Stimulated activated CD4-positive, alpha-beta T cell treated with anti-CD3 and anti-CD28 coated beads, Interleukin-15, amount 100 ng/mL, for 1 hour (primary cell): Measurements from ENCODE around the gene TSPAN16.

ENCODE experiments used
- DNase-seq, 2 donors: peaks; one replicate each; pipeline ENCODE4 v3.0.0-alpha.2; 2020; ENCODE audit warnings: low read depth in 1 of 2, low spot score in 1 of 2

Gene TSPAN16

GRCh38 chr19:11267316-11268085 lies 28.5 kb upstream of the TSPAN16 start:
- no peak for DNase-seq

GRCh38 chr19:11268783-11269267 lies 27.1 kb upstream of the TSPAN16 start:
- no peak for DNase-seq

- DNase-seq = no peak
These were observed 26.6 kb upstream of the TSPAN16 start for GRCh38 chr19:11269408-11269807.

DNA sequence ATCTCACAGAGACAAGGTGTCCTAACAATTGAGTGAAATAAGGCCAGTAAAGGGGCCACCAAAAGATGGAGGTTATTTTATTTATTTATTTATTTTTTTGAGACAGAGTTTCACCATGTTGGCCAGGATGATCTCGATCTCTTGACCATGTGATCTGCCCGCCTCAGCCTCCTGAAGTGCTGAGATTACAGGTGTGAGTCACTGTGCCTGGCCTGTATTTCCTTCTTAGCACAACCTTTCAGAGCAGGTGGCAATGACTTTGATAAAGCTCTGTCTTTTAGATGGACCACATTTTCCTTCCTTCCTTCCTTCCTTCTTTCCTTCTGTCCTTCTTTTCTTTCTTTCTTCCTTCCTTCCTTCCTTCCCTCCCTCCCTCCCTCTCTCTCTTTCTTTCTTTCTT lies 22.7 kb upstream of the TSPAN16 start:
- DNase-seq = no peak

- DNase-seq = no peak
These were observed 22.0 kb upstream of the TSPAN16 start for GRCh38 chr19:11273989-11274388.

DNA sequence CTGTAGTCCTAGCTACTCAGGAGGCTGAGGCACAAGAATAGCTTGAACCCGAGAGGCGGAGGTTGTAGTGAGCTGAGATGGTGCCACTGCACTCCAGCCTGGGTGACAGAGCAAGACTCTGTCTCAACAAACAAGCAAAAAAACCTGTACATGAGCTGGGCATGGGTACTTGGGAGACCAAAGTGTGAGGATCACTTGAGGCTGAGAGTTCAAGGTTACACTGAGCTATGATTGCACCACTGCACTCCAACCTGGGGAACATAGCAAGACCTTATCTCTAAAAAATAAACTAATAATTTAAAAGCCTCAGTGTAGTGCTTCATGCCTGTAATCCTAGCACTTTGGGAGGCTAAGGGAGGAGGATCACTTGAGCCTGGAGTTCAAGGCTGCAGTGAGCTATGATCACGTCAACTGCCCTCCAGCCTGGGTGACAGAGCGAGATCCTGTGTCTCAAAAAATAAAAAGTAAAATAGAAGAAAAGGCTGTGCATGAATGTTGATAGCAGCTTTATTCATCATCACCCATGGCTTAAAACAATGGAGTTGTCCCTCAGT lies 21.4 kb upstream of the TSPAN16 start:
- no peak for DNase-seq

- no peak for DNase-seq
These were observed 17.3 kb upstream of the TSPAN16 start for GRCh38 chr19:11278670-11279069.

DNA sequence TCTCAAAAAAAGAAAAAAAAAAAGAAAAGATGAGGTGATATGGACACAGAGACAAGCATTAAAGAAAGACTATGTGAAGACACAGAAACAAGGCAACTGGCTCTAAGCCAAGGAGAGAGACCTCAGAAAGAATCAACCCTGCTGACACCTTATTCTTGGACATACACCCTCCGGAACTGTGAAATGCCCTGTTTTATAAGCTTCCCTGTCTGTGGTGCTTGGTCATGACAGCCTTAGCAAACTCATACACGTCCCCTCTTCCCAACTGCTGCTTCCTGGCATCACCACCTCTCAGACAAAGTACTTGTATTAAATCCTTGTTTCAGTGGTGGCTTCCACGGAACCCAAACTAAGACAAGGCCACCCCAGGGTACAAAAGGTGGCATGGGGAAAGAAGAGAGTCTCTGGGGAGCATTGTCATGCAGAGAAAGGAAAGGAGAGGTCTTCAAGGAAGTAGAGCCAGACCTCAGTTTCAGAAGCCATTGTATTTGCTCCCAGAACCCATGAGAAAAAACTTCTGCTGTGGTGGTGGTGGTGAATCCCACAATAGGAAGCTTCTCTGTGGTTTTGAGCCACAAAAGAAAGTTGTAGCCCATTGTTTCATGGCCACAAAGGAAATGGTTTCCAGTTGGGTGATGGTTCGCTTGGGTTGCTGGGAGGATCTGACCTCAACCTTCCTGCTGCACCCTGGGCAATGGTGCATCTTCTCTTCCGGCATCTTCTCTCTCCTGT lies 16.3 kb upstream of the TSPAN16 start:
- DNase-seq = no peak

- no peak for DNase-seq
These were observed 14.5 kb upstream of the TSPAN16 start for GRCh38 chr19:11281356-11282049.

DNA sequence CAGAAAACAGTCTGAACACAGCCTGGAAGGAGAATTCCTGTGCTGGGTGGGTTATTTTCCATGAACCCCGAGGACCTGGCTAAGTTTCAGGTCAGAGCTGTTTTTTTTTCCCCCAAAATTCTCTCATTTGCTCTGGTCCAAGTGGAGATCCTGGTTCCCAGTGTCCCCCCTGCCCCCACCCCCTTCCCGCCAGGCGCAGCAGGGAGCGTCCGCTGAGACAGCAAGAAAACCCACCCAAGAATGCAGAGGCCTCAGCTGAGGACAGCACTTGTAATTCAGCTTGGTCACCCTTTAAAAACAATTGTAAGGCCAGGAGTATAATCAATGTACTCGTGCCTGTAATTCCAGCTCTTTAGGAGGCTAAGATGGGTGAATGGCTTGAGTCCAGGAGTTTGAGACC lies 11.4 kb upstream of the TSPAN16 start:
- DNase-seq = no peak

DNA sequence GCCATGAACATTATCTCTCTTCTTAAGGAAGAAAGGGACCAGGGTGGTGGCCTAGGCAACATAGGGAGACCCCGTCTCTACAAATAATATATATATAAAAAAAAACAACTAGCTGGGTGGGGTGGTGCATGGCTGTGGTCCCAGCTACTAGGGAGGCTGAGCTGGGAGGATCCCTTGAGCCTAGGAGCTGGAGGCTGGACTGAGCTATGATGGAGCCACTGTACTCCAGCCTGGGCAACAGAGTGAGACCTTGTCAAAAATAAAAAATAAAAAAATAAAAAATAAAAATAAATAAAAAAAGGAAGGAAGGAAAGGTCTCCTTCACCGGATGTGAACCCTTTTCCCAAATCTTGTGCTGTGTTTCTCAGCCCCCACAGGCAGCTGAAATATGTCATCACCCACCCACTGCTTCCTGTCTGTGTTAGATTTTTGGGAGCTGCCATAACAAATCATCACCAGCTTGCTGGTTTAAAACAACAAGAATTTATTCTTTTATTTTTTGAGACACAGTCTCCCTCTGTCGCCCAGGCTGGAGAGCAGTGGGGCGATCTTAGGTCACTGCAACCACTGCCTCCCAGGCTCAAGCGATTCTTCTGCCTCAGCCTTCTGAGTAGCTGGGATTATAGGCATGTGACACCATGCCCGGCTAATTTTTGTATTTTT lies 9.5 kb upstream of the TSPAN16 start:
- DNase-seq = no peak

- DNase-seq = no peak
These were observed 7.6 kb upstream of the TSPAN16 start for GRCh38 chr19:11288349-11288748.

DNA sequence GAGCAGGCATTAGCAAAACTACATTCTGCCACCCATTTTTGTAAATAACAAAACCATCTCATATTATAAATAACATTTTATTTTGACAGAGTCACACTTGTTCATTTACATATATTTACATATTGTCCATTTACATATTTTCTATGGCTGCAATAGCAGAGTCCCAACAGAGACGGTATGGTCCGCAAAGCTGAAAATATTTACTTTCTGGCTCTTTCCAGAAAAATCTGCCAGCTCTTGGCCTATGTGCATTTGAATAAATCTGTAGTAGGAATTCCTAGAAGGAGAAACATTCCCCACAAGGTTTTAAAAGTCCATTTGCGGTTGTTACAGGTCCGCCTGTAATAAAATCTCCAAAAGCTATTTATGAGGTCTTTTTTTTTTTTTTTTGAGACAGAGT lies 5.7 kb upstream of the TSPAN16 start:
- DNase-seq = no peak

- no peak for DNase-seq
These were observed 4.5 kb upstream of the TSPAN16 start for GRCh38 chr19:11291415-11291814.

GRCh38 chr19:11291991-11292390 lies 4.0 kb upstream of the TSPAN16 start:
- DNase-seq = no peak

- DNase-seq = peak; percentile 61 to 82
These were observed 2.2 kb upstream of the TSPAN16 start for GRCh38 chr19:11293433-11294389.

- DNase-seq = no peak
These were observed 780 bp upstream of the TSPAN16 start for GRCh38 chr19:11295180-11295579.

DNA sequence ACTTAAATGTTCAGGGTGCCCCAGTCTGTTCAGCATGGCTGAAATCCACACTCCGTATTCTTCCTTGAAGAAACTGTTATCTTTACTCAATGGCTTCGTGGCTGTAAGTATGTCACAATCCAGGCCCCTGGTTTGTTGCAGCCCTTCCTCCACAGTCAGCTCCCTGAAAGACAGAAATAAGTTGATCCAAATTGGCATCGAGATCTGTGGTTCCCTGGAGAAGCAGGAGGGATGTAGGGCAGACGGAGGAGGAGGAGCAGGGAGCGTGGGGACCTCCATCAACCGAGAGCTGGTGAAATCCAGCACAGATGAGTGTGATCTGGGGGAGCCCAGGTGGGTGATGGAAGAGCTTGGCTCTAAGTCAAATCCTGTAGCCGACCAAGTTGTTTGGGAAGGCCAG lies 304 bp downstream of the TSPAN16 start:
- DNase-seq = no peak

DNA sequence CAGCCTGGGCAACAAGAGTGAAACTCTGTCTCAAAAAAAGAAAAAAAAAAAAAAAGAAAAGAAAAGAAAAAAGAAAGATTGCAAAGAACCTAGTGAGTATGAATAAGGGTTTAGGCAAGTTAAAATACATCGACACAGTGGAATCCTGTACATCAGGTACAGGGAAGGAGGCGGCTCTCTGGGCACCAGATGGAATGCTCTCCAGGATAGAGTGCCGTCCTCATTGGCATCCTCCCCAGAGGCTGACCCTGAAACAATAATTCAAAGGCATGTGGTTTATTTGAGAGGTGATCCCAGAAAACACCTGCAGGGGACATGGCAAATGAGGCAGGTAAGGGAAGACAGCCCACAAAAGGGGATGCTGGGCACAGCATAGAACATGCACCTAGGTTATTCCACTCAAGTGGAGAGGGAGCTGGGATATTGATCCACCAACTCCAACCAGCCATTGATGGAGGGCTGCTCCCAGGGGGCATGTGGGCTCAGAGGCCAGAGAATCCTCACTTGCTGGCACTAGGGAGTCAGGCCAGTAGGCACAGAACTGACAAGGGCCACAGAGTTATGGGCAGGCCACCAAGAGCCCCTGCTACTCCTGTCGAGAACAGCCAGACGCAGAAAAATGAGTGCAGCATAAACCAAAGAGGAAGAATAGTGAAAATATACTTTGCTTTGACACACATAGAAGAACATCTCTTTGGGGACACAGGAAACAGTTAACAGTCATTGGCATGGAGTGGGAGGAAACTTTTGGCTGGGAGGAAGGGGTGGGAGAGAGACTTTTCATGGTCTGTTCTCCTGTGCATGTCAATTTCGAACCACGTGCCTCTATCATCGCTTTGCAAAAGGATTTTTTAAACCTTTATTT lies 4.2 kb downstream of the TSPAN16 start:
- no peak for DNase-seq
